GM21367 (cell line): Measurements from ENCODE around the gene ABR.
"Not testable (repeated sequence)": the region's sequence is repeated elsewhere in the genome, so short reads cannot be mapped to it uniquely, and the experiment has no call there.

Experiments used
- ATAC-seq: cut with Tn5 transposase; IDR thresholded peaks from one replicate; pipeline ENCODE4 v1.9.1; 2021; ENCODE audit not compliant: unreplicated experiment

ABR gene

GRCh38 chr17:995324-995723 lies 184.5 kb downstream of the ABR start:
- ATAC-seq, result not testable (repeated sequence)

GRCh38 chr17:992933-993332 lies 186.8 kb downstream of the ABR start:
- ATAC-seq, result no peak

- no peak for ATAC-seq
Observed at GRCh38 chr17:988561-988960, 191.2 kb downstream of the ABR start.

- no peak for ATAC-seq
Observed at GRCh38 chr17:987931-988330, 191.8 kb downstream of the ABR start.

GRCh38 chr17:986322-986929 lies 193.4 kb downstream of the ABR start:
- ATAC-seq, result no peak

GRCh38 chr17:983921-984320 lies 195.9 kb downstream of the ABR start:
- ATAC-seq, result no peak

- ATAC-seq, result no peak
Observed at GRCh38 chr17:981292-981658, 198.5 kb downstream of the ABR start.

- ATAC-seq, result no peak
Observed at GRCh38 chr17:980406-981291, 199.1 kb downstream of the ABR start.

GRCh38 chr17:979539-980405 lies 200.0 kb downstream of the ABR start, which contains the start of gene NXN:
NXN (minus strand) TSS chr17:979776.
- ATAC-seq, result peak; percentile 46

- no peak for ATAC-seq
Observed at GRCh38 chr17:979212-979538, 200.6 kb downstream of the ABR start.

- no peak for ATAC-seq
Observed at GRCh38 chr17:978103-979093, 201.4 kb downstream of the ABR start.

GRCh38 chr17:977166-977565 lies 202.6 kb downstream of the ABR start:
- ATAC-seq, result no peak

GRCh38 chr17:976312-976711 lies 203.5 kb downstream of the ABR start:
- ATAC-seq, result no peak

- ATAC-seq, result no peak
Observed at GRCh38 chr17:975371-975915, 204.3 kb downstream of the ABR start.

GRCh38 chr17:974778-975177 lies 205.0 kb downstream of the ABR start:
- not testable (repeated sequence) for ATAC-seq

- no peak for ATAC-seq
Observed at GRCh38 chr17:973053-973452, 206.7 kb downstream of the ABR start.

- not testable (repeated sequence) for ATAC-seq
Observed at GRCh38 chr17:971861-972260, 207.9 kb downstream of the ABR start.

GRCh38 chr17:970364-970763 lies 209.4 kb downstream of the ABR start:
- no peak for ATAC-seq

GRCh38 chr17:969811-970355 lies 209.9 kb downstream of the ABR start:
- ATAC-seq, result no peak
